Natural killer cell (primary cell): Measurements from ENCODE around the gene RAD51B. TPM values are rescaled to one million over a fixed set of nuclear protein-coding genes. Genes with fewer than 3 reads are reported as not detected.

Experiments used
- ATAC-seq, 3 donors: fragments of 150-1000 bp in 2 of 3; fragments of 200-7000 bp in 1 of 3; cut with Tn5 transposase; 1 replicate in 1 of 3; 2 replicates in 2 of 3; pipeline ENCODE4 v1.10.0; 2021; ENCODE audit warnings: mild to moderate bottlenecking in 2 of 3, moderate library complexity in 2 of 3
- DNase-seq, 2 donors: peaks; one replicate each; pipeline versions ENCODE4 v3.0.0 to v3.0.0-alpha.2; 2013 to 2021; ENCODE audit warnings: mixed read lengths in 1 of 2
- H3K27ac ChIP-seq: one replicate; pipeline ENCODE4 v1.5.1; 2013; ENCODE audit warnings: mild to moderate bottlenecking, low read length
- H3K27me3 ChIP-seq: one replicate; pipeline ENCODE4 v1.6.1; 2013; ENCODE audit warnings: low read length; ENCODE audit not compliant: control insufficient read depth, insufficient read depth
- H3K36me3 ChIP-seq: one replicate; pipeline ENCODE4 v1.6.1; 2013; ENCODE audit warnings: low read length; ENCODE audit not compliant: control insufficient read depth, insufficient read depth
- H3K4me1 ChIP-seq: one replicate; pipeline ENCODE4 v1.6.1; 2013; ENCODE audit warnings: low read length; ENCODE audit not compliant: control insufficient read depth, insufficient read depth
- H3K4me3 ChIP-seq: one replicate; pipeline ENCODE4 v1.5.1; 2013; ENCODE audit warnings: low read length
- H3K9me3 ChIP-seq: one replicate; pipeline ENCODE4 v1.6.1; 2013; ENCODE audit warnings: low read length; ENCODE audit not compliant: control insufficient read depth, insufficient read depth
- H3K27ac Mint-ChIP-seq, 2 donors: one replicate each; pipeline ENCODE4 v1.8.0; 2022; ENCODE audit warnings: mild to moderate bottlenecking in 2 of 2, mixed read lengths in 2 of 2, moderate library complexity in 1 of 2
- H3K27me3 Mint-ChIP-seq, 2 donors: one replicate each; pipeline ENCODE4 v1.8.0; 2022; ENCODE audit warnings: low read depth in 2 of 2, mixed read lengths in 2 of 2
- H3K36me3 Mint-ChIP-seq: one replicate; pipeline ENCODE4 v1.8.0; 2022; ENCODE audit warnings: mixed read lengths
- H3K4me1 Mint-ChIP-seq, 2 donors: one replicate each; pipeline ENCODE4 v1.8.0; 2022; ENCODE audit warnings: mixed read lengths in 2 of 2
- H3K4me3 Mint-ChIP-seq: one replicate; pipeline ENCODE4 v1.8.0; 2022; ENCODE audit warnings: mild to moderate bottlenecking, moderate library complexity, mixed read lengths
- H3K9me3 Mint-ChIP-seq, 2 donors: one replicate each; pipeline ENCODE4 v1.8.0; 2022; ENCODE audit warnings: mixed read lengths in 2 of 2
- WGBS: methylation state at CpG from one replicate; pipeline ENCODE4 v1.1.7; 2013; ENCODE audit warnings: missing lambda C conversion rate; ENCODE audit not compliant: insufficient coverage; 5-methylcytosine and 5-hydroxymethylcytosine counted together
- intact Hi-C: fragments of 100-400 bp; cut with micrococcal nuclease; formaldehyde crosslinking; loops from one replicate; pipeline ENCODE4 v1.14.2; 2022
- total RNA-seq, 4 donors: library from RNA; stranded (reverse); fragments of 120-200 nt in 1 of 4; gene quantifications; one replicate each; pipeline versions ENCODE4 v1.2.3 to v1.2.4, GENCODE V29; 2013 to 2022
- TF ChIP-seq, protein P1 (sequence below): fragments of 200-600 bp; IDR thresholded peaks from one replicate; pipeline ENCODE4 v1.8.0; 2022; ENCODE audit warnings: antibody characterized with exemption

RAD51B gene
- total RNA-seq, 3 donors from 2014 or later (not counting 1 experiment from before 2014, with no cell fraction given) = 28.1 to 37.6 (median 28.6) TPM

DNA sequence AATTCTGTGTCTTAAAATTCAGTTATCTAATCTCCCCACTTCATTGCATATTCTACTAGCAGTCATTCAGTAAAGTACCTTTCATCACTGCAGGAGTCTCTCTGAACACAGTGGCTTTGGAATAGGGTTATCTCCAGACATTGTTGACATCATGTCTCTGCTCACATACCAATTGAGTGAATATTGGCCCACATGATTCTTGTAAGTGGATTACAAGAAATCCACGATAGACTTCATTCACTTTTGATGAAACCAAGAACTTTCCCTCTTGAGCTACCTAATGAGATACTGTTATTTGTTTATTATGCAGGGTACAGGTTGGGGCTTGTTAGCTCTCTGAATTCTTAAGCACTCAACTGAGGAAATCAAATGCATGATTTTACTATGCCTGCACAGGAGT is 284.9 kb downstream of the RAD51B start:
- Histone ChIP-seq H3K9me3 (peaks cover 19% of the 10 kb centered on the region), H3K27ac (no peak overlapping the region), H3K4me1 (no peaks in the 10 kb centered on the region), H3K4me3 (no peak overlapping the region), H3K27me3 (no peaks in the 10 kb centered on the region), H3K36me3 (no peaks in the 10 kb centered on the region)
- no peak overlapping the region for H3K27ac Mint-ChIP-seq
- no peaks in the 10 kb centered on the region for H3K27me3 Mint-ChIP-seq
- TF ChIP-seq, protein P1, sequence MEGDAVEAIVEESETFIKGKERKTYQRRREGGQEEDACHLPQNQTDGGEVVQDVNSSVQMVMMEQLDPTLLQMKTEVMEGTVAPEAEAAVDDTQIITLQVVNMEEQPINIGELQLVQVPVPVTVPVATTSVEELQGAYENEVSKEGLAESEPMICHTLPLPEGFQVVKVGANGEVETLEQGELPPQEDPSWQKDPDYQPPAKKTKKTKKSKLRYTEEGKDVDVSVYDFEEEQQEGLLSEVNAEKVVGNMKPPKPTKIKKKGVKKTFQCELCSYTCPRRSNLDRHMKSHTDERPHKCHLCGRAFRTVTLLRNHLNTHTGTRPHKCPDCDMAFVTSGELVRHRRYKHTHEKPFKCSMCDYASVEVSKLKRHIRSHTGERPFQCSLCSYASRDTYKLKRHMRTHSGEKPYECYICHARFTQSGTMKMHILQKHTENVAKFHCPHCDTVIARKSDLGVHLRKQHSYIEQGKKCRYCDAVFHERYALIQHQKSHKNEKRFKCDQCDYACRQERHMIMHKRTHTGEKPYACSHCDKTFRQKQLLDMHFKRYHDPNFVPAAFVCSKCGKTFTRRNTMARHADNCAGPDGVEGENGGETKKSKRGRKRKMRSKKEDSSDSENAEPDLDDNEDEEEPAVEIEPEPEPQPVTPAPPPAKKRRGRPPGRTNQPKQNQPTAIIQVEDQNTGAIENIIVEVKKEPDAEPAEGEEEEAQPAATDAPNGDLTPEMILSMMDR = no peak
- intact Hi-C loops = no loop called here
- peaks cover 3 to 10% of the 10 kb centered on the region in 2 donors for H3K9me3 Mint-ChIP-seq
- ATAC-seq = no peak
- DNase-seq = no peak
- peaks cover 19% of the 10 kb centered on the region for H3K36me3 Mint-ChIP-seq
- H3K4me3 Mint-ChIP-seq = no peak overlapping the region
- WGBS = no CpG with 5 or more reads among the region's 1 CpG
- H3K4me1 Mint-ChIP-seq = peaks cover 6% of the 10 kb centered on the region in 2 donors

DNA sequence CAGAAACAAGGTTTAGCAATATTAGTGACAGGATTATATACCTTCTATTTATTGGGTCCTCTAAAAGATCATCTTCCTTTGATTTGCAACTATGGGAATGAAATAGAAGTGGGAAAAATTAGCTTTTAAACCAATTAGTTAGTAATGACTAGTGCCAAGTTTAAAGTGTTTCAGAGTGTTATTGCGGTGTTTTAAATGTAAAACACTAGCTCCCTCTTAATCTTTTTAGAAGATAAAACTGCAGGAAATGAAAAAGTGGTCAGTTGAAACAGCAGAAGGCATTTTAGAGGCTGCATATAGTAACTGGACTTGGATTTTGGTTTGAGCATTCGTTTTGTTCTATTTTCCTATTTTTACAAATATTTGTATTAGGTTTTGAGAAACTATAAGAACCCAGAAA is 286.2 kb downstream of the RAD51B start:
- H3K4me1 Mint-ChIP-seq = peaks cover 15% of the 10 kb centered on the region in 2 donors
- Histone ChIP-seq H3K27ac (no peak overlapping the region), H3K4me3 (no peak overlapping the region), H3K36me3 (no peaks in the 10 kb centered on the region), H3K4me1 (no peaks in the 10 kb centered on the region), H3K27me3 (no peaks in the 10 kb centered on the region), H3K9me3 (peaks cover 16% of the 10 kb centered on the region)
- no peaks in the 10 kb centered on the region for H3K27me3 Mint-ChIP-seq
- H3K27ac Mint-ChIP-seq = no peak overlapping the region
- intact Hi-C loops = no loop called here
- H3K4me3 Mint-ChIP-seq = no peak overlapping the region
- WGBS = no CpG with 5 or more reads among the region's 2 CpGs
- TF ChIP-seq, protein P1 = no peak
- DNase-seq (no peak), ATAC-seq (no peak)
- H3K36me3 Mint-ChIP-seq = peaks cover 14% of the 10 kb centered on the region
- H3K9me3 Mint-ChIP-seq = peaks cover under 1 to 6% of the 10 kb centered on the region in 2 donors

DNA sequence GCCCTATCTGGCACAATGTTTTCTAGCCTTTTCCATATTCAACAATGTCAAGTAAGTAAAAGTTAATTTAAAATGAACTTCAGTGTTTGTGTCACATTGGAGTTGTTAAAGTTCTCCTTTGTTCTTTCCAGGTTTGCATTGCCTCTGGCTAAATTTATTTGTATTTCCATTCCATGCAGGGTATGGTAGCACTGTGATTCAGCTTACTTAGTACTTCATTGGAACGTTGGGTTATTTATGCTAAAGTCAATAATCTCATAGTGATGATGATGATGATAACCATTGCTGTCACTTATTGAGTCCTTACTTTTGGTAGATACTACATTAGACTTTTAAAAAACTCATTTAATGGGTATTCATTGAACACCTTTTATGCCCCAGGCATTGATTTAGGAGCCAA is 286.9 kb downstream of the RAD51B start:
- no peaks in the 10 kb centered on the region for H3K27me3 Mint-ChIP-seq
- peaks cover 9% of the 10 kb centered on the region for H3K36me3 Mint-ChIP-seq
- H3K27ac Mint-ChIP-seq = no peak overlapping the region
- peaks cover 0 to 5% of the 10 kb centered on the region in 2 donors for H3K9me3 Mint-ChIP-seq
- H3K4me1 Mint-ChIP-seq = peaks cover 22% of the 10 kb centered on the region in 2 donors
- WGBS = 100% methylated on average over 1 of the region's 1 CpG
- H3K9me3 ChIP-seq = peaks cover 9% of the 10 kb centered on the region
- H3K4me3 ChIP-seq = no peak overlapping the region
- H3K36me3 ChIP-seq = no peaks in the 10 kb centered on the region
- no peak for ATAC-seq
- H3K27me3 ChIP-seq = no peaks in the 10 kb centered on the region
- no peak overlapping the region for H3K4me3 Mint-ChIP-seq
- TF ChIP-seq, protein P1 = no peak
- peaks cover under 1% of the 10 kb centered on the region for H3K4me1 ChIP-seq
- no peak for DNase-seq
- intact Hi-C loops = no loop called here
- H3K27ac ChIP-seq = no peak overlapping the region

DNA sequence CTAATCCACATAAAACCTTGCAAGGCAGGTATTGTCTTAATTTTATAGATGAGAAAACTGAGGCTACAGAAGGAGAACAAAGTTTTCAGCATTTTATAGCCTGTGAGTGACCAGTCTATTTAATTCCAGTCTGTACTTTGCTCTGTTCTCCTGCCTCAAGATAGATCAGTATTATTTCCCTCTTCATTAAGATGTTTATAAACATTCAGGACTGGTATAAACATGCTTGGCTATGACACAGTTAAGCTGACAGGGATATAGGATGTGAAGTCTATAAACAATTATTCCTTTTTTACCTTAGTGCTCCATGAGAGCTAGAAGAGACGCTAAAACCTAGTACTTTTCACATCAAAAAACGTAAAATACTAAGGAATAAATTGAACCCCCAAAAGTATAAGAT is 287.3 kb downstream of the RAD51B start:
- no peak for DNase-seq
- no peak overlapping the region for H3K4me3 ChIP-seq
- H3K36me3 Mint-ChIP-seq = peaks cover 9% of the 10 kb centered on the region
- H3K4me1 Mint-ChIP-seq = peaks cover 26% of the 10 kb centered on the region in 2 donors
- intact Hi-C loops = no loop called here
- peaks cover 5% of the 10 kb centered on the region for H3K9me3 ChIP-seq
- H3K27me3 Mint-ChIP-seq = no peaks in the 10 kb centered on the region
- no peak overlapping the region for H3K27ac ChIP-seq
- TF ChIP-seq, protein P1 = no peak
- H3K27ac Mint-ChIP-seq = no peak overlapping the region
- H3K4me1 ChIP-seq = peaks cover 4% of the 10 kb centered on the region
- no peak overlapping the region for H3K4me3 Mint-ChIP-seq
- no peaks in the 10 kb centered on the region for H3K36me3 ChIP-seq
- peaks cover 0 to 5% of the 10 kb centered on the region in 2 donors for H3K9me3 Mint-ChIP-seq
- no peak for ATAC-seq
- no peaks in the 10 kb centered on the region for H3K27me3 ChIP-seq
- WGBS = no CpG with 5 or more reads among the region's 2 CpGs
